ENCODE measurements around the gene PIP4K2A. TPM values are rescaled to one million over a fixed set of nuclear protein-coding genes. Genes with fewer than 3 reads are reported as not detected.
A peak's percentile ranks its signal among the peaks of the same experiment; 100 is the strongest.

Gene PIP4K2A
- total and polyA plus RNA-seq, 2 of the 8 experiments (the other 6 are each of a cell fraction or from before 2014, with no cell fraction given) = 19.0 to 60.9 TPM

- Histone ChIP-seq H3K14ac (ENCODE audit: insufficient read length) (no peak overlapping the region), H4K5ac (ENCODE audit: insufficient read length, low read depth, low read length) (no peak overlapping the region), H3K4me1 (replicated peaks in 1 of 4; ENCODE audit: control insufficient read depth in 3 of 4, insufficient read depth in 4 of 4, low read length in 3 of 4) (peaks cover 8 to 26% (median 14%) of the 10 kb centered on the region in 4 experiments; a peak in 6 of 7 replicates), H3K79me1 (ENCODE audit: low read depth, low read length) (peaks cover 10% of the 10 kb centered on the region), H3K18ac (ENCODE audit: extremely low read depth, low read length) (peak overlapping the region; percentile 4; the same call in 1 of the 2 replicates), H4K91ac (replicated peaks; ENCODE audit: insufficient read length, low read length) (peak overlapping the region; percentile 32), H3K4me2 (ENCODE audit: insufficient read depth in 1 of 2, low read depth in 2 of 2, low read length in 2 of 2) (no peak overlapping the region), H2BK15ac (ENCODE audit: low read length) (no peak overlapping the region; the same call in 1 of the 2 replicates), H2BK120ac (replicated peaks; ENCODE audit: low read depth, low read length) (no peak overlapping the region), H2AFZ (ENCODE audit: low read length) (no peak overlapping the region), H2AK5ac (ENCODE audit: low read depth, low read length) (peak overlapping the region; percentile 25; the same call in 1 of the 2 replicates), H3K9me3 (ENCODE audit: insufficient read depth in 2 of 2, low read depth in 1 of 2, low read length in 1 of 2) (no peaks in the 10 kb centered on the region), H3K27ac (ENCODE audit: low read depth, low read length) (no peak overlapping the region), H4K8ac (ENCODE audit: extremely low read depth, insufficient read depth, low read length) (no peak overlapping the region), H3K9ac (replicated peaks in 1 of 4; ENCODE audit: extremely low read depth in 1 of 4, low read depth in 3 of 4, low read length in 3 of 4) (no peak overlapping the region), H3K4ac (replicated peaks; ENCODE audit: insufficient read length, low read depth, low read length) (no peak overlapping the region), H2BK20ac (ENCODE audit: low read length) (peak overlapping the region; percentile 51; the same call in 1 of the 2 replicates), H3K23me2 (ENCODE audit: low read depth, low read length) (0 out of 2 replicates have a peak, but pooled peaks cover 2% of the 10 kb centered on the region), H3K56ac (replicated peaks; ENCODE audit: insufficient read length, low read depth, low read length) (no peak overlapping the region), H3K36me3 (ENCODE audit: control insufficient read depth in 2 of 4, insufficient read depth in 4 of 4, low read length in 3 of 4) (no peaks in the 10 kb centered on the region), H4K20me1 (replicated peaks in 1 of 2; ENCODE audit: control insufficient read depth in 1 of 2, insufficient read depth in 2 of 2, low read length in 2 of 2) (peaks cover 2 to 3% of the 10 kb centered on the region in 2 experiments), H3K79me2 (ENCODE audit: control insufficient read depth in 1 of 2, insufficient read depth in 2 of 2, low read length in 2 of 2) (peaks cover 19 to 97% of the 10 kb centered on the region in 2 experiments), H2BK12ac (ENCODE audit: low read depth, low read length) (0 out of 2 replicates have a peak overlapping the region, but pooled peaks have one; percentile 21), H3K27me3 (replicated peaks in 1 of 4; ENCODE audit: control insufficient read depth in 3 of 4, extremely low read depth in 1 of 4, insufficient read depth in 3 of 4, low read length in 3 of 4) (no peaks in the 10 kb centered on the region), H3K23ac (ENCODE audit: insufficient read length) (no peak overlapping the region), H2BK5ac (ENCODE audit: low read depth, low read length) (no peak overlapping the region), H3K4me3 (ENCODE audit: extremely low read depth in 1 of 4, insufficient read depth in 2 of 4, low read depth in 3 of 4, low read length in 4 of 4) (no peak overlapping the region)
- DNase-seq (ENCODE audit: low read depth in 1 of 2, low spot score in 2 of 2) = no peak
- FAIRE-seq = no peak
- CTCF ChIA-PET (ENCODE audit: partially characterized antibody) = interaction anchor here (0.8 kb wide), 1 partner anchor 14 kb away, joined by 4 read pairs; no protein-coding TSS in a partner anchor
- POLR2A ChIA-PET (ENCODE audit: partially characterized antibody) = interaction anchor here (0.7 to 2.1 kb wide), 3 partner anchors 11 to 443 kb away, joined by 3 to 5 read pairs (median 3); no protein-coding TSS in a partner anchor
- 83% methylated on average over 6 of the region's 6 CpGs; no CpG with 5 or more reads in 1 of the 2 experiments for whole genome bisulfite sequencing, 2 experiments (ENCODE audit: extremely low coverage in 1 of 2, insufficient coverage in 1 of 2, insufficient read length in 1 of 2, insufficient replicate concordance in 2 of 2, low coverage in 1 of 2, low lambda C conversion rate in 2 of 2, missing lambda C conversion rate in 1 of 2)
- TF ChIP-seq FOSL1 (IDR thresholded peaks at IDR 0.05; ENCODE audit: insufficient read depth, low read depth, low read length) (no peak), TCF12 (IDR thresholded peaks at IDR 0.05; ENCODE audit: low read depth, low read length) (no peak)
- TF ChIP-seq, protein P1, sequence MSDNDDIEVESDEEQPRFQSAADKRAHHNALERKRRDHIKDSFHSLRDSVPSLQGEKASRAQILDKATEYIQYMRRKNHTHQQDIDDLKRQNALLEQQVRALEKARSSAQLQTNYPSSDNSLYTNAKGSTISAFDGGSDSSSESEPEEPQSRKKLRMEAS (IDR thresholded peaks at IDR 0.05) = no peak
These were observed 31.9 kb downstream of the PIP4K2A start for GRCh38 chr10:22682237-22683139.

Measured in H1 (cell line).